HG02840 (cell line): ENCODE data around the gene CEMP1.

Experiments
- ATAC-seq: cut with Tn5 transposase; IDR thresholded peaks from one replicate; pipeline ENCODE4 v1.9.1; 2021; ENCODE audit warnings: mild to moderate bottlenecking, moderate library complexity, moderate number of reproducible peaks; ENCODE audit not compliant: unreplicated experiment, low FRiP score

CEMP1 gene

GRCh38 chr16:2520784-2521531 is 10.2 kb downstream of the CEMP1 start:
- peak; percentile 18 for ATAC-seq

- ATAC-seq = peak; percentile 52
Measured at GRCh38 chr16:2520097-2520783, 11.0 kb downstream of the CEMP1 start, which contains the start of gene AMDHD2. Gene AMDHD2 (plus strand): TSS chr16:2520371. CDS start chr16:2520459, 88 bp downstream.

GRCh38 chr16:2519711-2520080 is 11.5 kb downstream of the CEMP1 start:
- ATAC-seq = no peak

- ATAC-seq = no peak
Measured at GRCh38 chr16:2518823-2519710, 12.1 kb downstream of the CEMP1 start.

GRCh38 chr16:2517954-2518605 is 13.1 kb downstream of the CEMP1 start:
- no peak for ATAC-seq

GRCh38 chr16:2516391-2517240 is 14.6 kb downstream of the CEMP1 start:
- no peak for ATAC-seq

GRCh38 chr16:2515180-2515851 is 15.9 kb downstream of the CEMP1 start:
- no peak for ATAC-seq

GRCh38 chr16:2514333-2515179 is 16.7 kb downstream of the CEMP1 start:
- no peak for ATAC-seq

- peak; percentile 66 for ATAC-seq
Measured at GRCh38 chr16:2513405-2514332, 17.5 kb downstream of the CEMP1 start, which contains the start of gene ATP6V0C. Gene ATP6V0C (plus strand): TSS chr16:2513952. CDS start chr16:2514104, 152 bp downstream.

- no peak for ATAC-seq
Measured at GRCh38 chr16:2512735-2513404, 18.3 kb downstream of the CEMP1 start.

- ATAC-seq = no peak
Measured at GRCh38 chr16:2511996-2512734, 19.0 kb downstream of the CEMP1 start.

- no peak for ATAC-seq
Measured at GRCh38 chr16:2511128-2511800, 19.9 kb downstream of the CEMP1 start.

GRCh38 chr16:2508722-2509400 is 22.3 kb downstream of the CEMP1 start:
- ATAC-seq = no peak

- no peak for ATAC-seq
Measured at GRCh38 chr16:2507665-2508064, 23.5 kb downstream of the CEMP1 start.
